Measurements from ENCODE around the gene ADGRB2.

DNA sequence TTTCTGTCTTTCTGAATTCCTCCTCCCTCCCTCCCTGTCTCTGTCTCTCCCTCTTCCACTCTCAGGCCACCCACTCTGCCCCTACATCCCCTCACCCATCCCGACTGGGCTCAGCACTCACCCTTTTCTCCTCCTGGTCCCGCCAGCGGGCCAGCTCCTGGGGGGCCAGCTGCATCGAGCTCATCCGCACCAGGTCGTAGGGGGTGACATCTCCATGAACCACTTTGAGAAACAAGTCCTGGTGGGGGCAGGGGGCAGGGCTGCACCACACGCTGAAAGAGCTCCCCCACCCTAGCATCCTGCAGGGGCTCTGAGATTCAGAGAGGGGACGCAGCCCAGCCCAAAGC, 33.9 kb upstream of the ADGRB2 start:
- TF ChIP-seq CTCF (IDR thresholded peaks at IDR 0.05) (no peak), POLR2A (IDR thresholded peaks at IDR 0.05) (no peak), EP300 (IDR thresholded peaks at IDR 0.05) (no peak)
